Measurements from ENCODE around the gene ITGA7.

ITGA7 gene

GRCh38 chr12:55681142-55682077 is 26.3 kb downstream of the ITGA7 start:
- peak overlapping the region; percentile 28 to 58 for H3K9ac ChIP-seq (ENCODE audit: low read depth in 1 of 2, low read length in 2 of 2)

GRCh38 chr12:55679691-55680090 is 28.0 kb downstream of the ITGA7 start:
- H3K9ac ChIP-seq (ENCODE audit: low read depth in 1 of 2, low read length in 2 of 2) = no peak overlapping the region
- no peak overlapping the region for H3K4me3 ChIP-seq (ENCODE audit: low read length in 2 of 2)

More at GRCh38 chr12:55681142-55682077, 26.3 kb downstream of the ITGA7 start:
- Histone ChIP-seq H3K27ac (ENCODE audit: low read depth in 2 of 2, low read length in 2 of 2) (peak overlapping the region; percentile 39 to 46), H3K36me3 (ENCODE audit: control insufficient read depth in 2 of 2, insufficient read depth in 2 of 2, low read length in 2 of 2) (peaks cover 0 to under 1% of the 10 kb centered on the region in 2 donors), H3K9me3 (ENCODE audit: control insufficient read depth in 2 of 2, low read length in 2 of 2) (no peaks in the 10 kb centered on the region), H3K27me3 (ENCODE audit: control insufficient read depth in 2 of 2, insufficient read depth in 2 of 2, low read length in 2 of 2) (no peaks in the 10 kb centered on the region), H3K4me1 (ENCODE audit: control insufficient read depth in 2 of 2, insufficient read depth in 2 of 2, low read length in 2 of 2) (peaks cover 8 to 13% of the 10 kb centered on the region in 2 donors), H3K4me3 (ENCODE audit: low read length in 2 of 2) (peak overlapping the region; percentile 68 to 81)

GRCh38 chr12:55676707-55677106 is 31.0 kb downstream of the ITGA7 start:
- H3K27ac ChIP-seq (ENCODE audit: low read depth in 2 of 2, low read length in 2 of 2) = no peak overlapping the region
- H3K4me3 ChIP-seq (ENCODE audit: low read length in 2 of 2) = no peak overlapping the region
- H3K9me3 ChIP-seq (ENCODE audit: control insufficient read depth in 2 of 2, low read length in 2 of 2) = no peaks in the 10 kb centered on the region
- H3K36me3 ChIP-seq (ENCODE audit: control insufficient read depth in 2 of 2, insufficient read depth in 2 of 2, low read length in 2 of 2) = no peaks in the 10 kb centered on the region
- peaks cover 6 to 12% of the 10 kb centered on the region in 2 donors for H3K4me1 ChIP-seq (ENCODE audit: control insufficient read depth in 2 of 2, insufficient read depth in 2 of 2, low read length in 2 of 2)
- H3K27me3 ChIP-seq (ENCODE audit: control insufficient read depth in 2 of 2, insufficient read depth in 2 of 2, low read length in 2 of 2) = no peaks in the 10 kb centered on the region
- H3K9ac ChIP-seq (ENCODE audit: low read depth in 1 of 2, low read length in 2 of 2) = no peak overlapping the region

More at GRCh38 chr12:55679691-55680090, 28.0 kb downstream of the ITGA7 start:
- no peak overlapping the region for H3K27ac ChIP-seq (ENCODE audit: low read depth in 2 of 2, low read length in 2 of 2)
- no peaks in the 10 kb centered on the region for H3K9me3 ChIP-seq (ENCODE audit: control insufficient read depth in 2 of 2, low read length in 2 of 2)
- peaks cover 9 to 13% of the 10 kb centered on the region in 2 donors for H3K4me1 ChIP-seq (ENCODE audit: control insufficient read depth in 2 of 2, insufficient read depth in 2 of 2, low read length in 2 of 2)
- no peaks in the 10 kb centered on the region for H3K36me3 ChIP-seq (ENCODE audit: control insufficient read depth in 2 of 2, insufficient read depth in 2 of 2, low read length in 2 of 2)
- H3K27me3 ChIP-seq (ENCODE audit: control insufficient read depth in 2 of 2, insufficient read depth in 2 of 2, low read length in 2 of 2) = no peaks in the 10 kb centered on the region

- Histone ChIP-seq H3K27ac (ENCODE audit: low read depth in 2 of 2, low read length in 2 of 2) (no peak overlapping the region), H3K4me1 (ENCODE audit: control insufficient read depth in 2 of 2, insufficient read depth in 2 of 2, low read length in 2 of 2) (peaks cover 2 to 9% of the 10 kb centered on the region in 2 donors)
These were observed 32.0 kb downstream of the ITGA7 start for GRCh38 chr12:55675666-55676065.

GRCh38 chr12:55673638-55674037 is 34.1 kb downstream of the ITGA7 start:
- Histone ChIP-seq H3K4me1 (ENCODE audit: control insufficient read depth in 2 of 2, insufficient read depth in 2 of 2, low read length in 2 of 2) (peaks cover 2 to 17% of the 10 kb centered on the region in 2 donors), H3K9ac (ENCODE audit: low read depth in 1 of 2, low read length in 2 of 2) (no peak overlapping the region), H3K9me3 (ENCODE audit: control insufficient read depth in 2 of 2, low read length in 2 of 2) (no peaks in the 10 kb centered on the region), H3K36me3 (ENCODE audit: control insufficient read depth in 2 of 2, insufficient read depth in 2 of 2, low read length in 2 of 2) (no peaks in the 10 kb centered on the region), H3K4me3 (ENCODE audit: low read length in 2 of 2) (no peak overlapping the region), H3K27ac (ENCODE audit: low read depth in 2 of 2, low read length in 2 of 2) (peak overlapping the region in 1 of 2 donors; percentile 3), H3K27me3 (ENCODE audit: control insufficient read depth in 2 of 2, insufficient read depth in 2 of 2, low read length in 2 of 2) (no peaks in the 10 kb centered on the region)

More at GRCh38 chr12:55675666-55676065, 32.0 kb downstream of the ITGA7 start:
- H3K27me3 ChIP-seq (ENCODE audit: control insufficient read depth in 2 of 2, insufficient read depth in 2 of 2, low read length in 2 of 2) = no peaks in the 10 kb centered on the region
- H3K9me3 ChIP-seq (ENCODE audit: control insufficient read depth in 2 of 2, low read length in 2 of 2) = no peaks in the 10 kb centered on the region
- no peaks in the 10 kb centered on the region for H3K36me3 ChIP-seq (ENCODE audit: control insufficient read depth in 2 of 2, insufficient read depth in 2 of 2, low read length in 2 of 2)
- H3K4me3 ChIP-seq (ENCODE audit: low read length in 2 of 2) = no peak overlapping the region
- no peak overlapping the region for H3K9ac ChIP-seq (ENCODE audit: low read depth in 1 of 2, low read length in 2 of 2)

- Histone ChIP-seq H3K36me3 (ENCODE audit: control insufficient read depth in 2 of 2, insufficient read depth in 2 of 2, low read length in 2 of 2) (no peaks in the 10 kb centered on the region), H3K4me1 (ENCODE audit: control insufficient read depth in 2 of 2, insufficient read depth in 2 of 2, low read length in 2 of 2) (peaks cover 2 to 17% of the 10 kb centered on the region in 2 donors), H3K27me3 (ENCODE audit: control insufficient read depth in 2 of 2, insufficient read depth in 2 of 2, low read length in 2 of 2) (no peaks in the 10 kb centered on the region), H3K4me3 (ENCODE audit: low read length in 2 of 2) (no peak overlapping the region), H3K9me3 (ENCODE audit: control insufficient read depth in 2 of 2, low read length in 2 of 2) (no peaks in the 10 kb centered on the region), H3K27ac (ENCODE audit: low read depth in 2 of 2, low read length in 2 of 2) (peak overlapping the region in 1 of 2 donors; percentile 74), H3K9ac (ENCODE audit: low read depth in 1 of 2, low read length in 2 of 2) (no peak overlapping the region)
These were observed 36.0 kb downstream of the ITGA7 start for GRCh38 chr12:55671746-55672145.

GRCh38 chr12:55670276-55670675 is 37.4 kb downstream of the ITGA7 start:
- peak overlapping the region in 1 of 2 donors; percentile 33 for H3K27ac ChIP-seq (ENCODE audit: low read depth in 2 of 2, low read length in 2 of 2)
- H3K9ac ChIP-seq (ENCODE audit: low read depth in 1 of 2, low read length in 2 of 2) = no peak overlapping the region
- H3K4me3 ChIP-seq (ENCODE audit: low read length in 2 of 2) = no peak overlapping the region
- H3K9me3 ChIP-seq (ENCODE audit: control insufficient read depth in 2 of 2, low read length in 2 of 2) = no peaks in the 10 kb centered on the region
- H3K36me3 ChIP-seq (ENCODE audit: control insufficient read depth in 2 of 2, insufficient read depth in 2 of 2, low read length in 2 of 2) = no peaks in the 10 kb centered on the region
- no peaks in the 10 kb centered on the region for H3K27me3 ChIP-seq (ENCODE audit: control insufficient read depth in 2 of 2, insufficient read depth in 2 of 2, low read length in 2 of 2)
- H3K4me1 ChIP-seq (ENCODE audit: control insufficient read depth in 2 of 2, insufficient read depth in 2 of 2, low read length in 2 of 2) = peaks cover 0 to 17% of the 10 kb centered on the region in 2 donors

- Histone ChIP-seq H3K27ac (ENCODE audit: low read depth in 2 of 2, low read length in 2 of 2) (no peak overlapping the region), H3K9me3 (ENCODE audit: control insufficient read depth in 2 of 2, low read length in 2 of 2) (no peaks in the 10 kb centered on the region), H3K36me3 (ENCODE audit: control insufficient read depth in 2 of 2, insufficient read depth in 2 of 2, low read length in 2 of 2) (no peaks in the 10 kb centered on the region), H3K9ac (ENCODE audit: low read depth in 1 of 2, low read length in 2 of 2) (no peak overlapping the region), H3K27me3 (ENCODE audit: control insufficient read depth in 2 of 2, insufficient read depth in 2 of 2, low read length in 2 of 2) (no peaks in the 10 kb centered on the region), H3K4me1 (ENCODE audit: control insufficient read depth in 2 of 2, insufficient read depth in 2 of 2, low read length in 2 of 2) (peaks cover 0 to 10% of the 10 kb centered on the region in 2 donors), H3K4me3 (ENCODE audit: low read length in 2 of 2) (no peak overlapping the region)
These were observed 41.2 kb downstream of the ITGA7 start for GRCh38 chr12:55666508-55666907.

GRCh38 chr12:55664826-55665225 is 42.9 kb downstream of the ITGA7 start:
- Histone ChIP-seq H3K27ac (ENCODE audit: low read depth in 2 of 2, low read length in 2 of 2) (no peak overlapping the region), H3K9ac (ENCODE audit: low read depth in 1 of 2, low read length in 2 of 2) (no peak overlapping the region), H3K4me1 (ENCODE audit: control insufficient read depth in 2 of 2, insufficient read depth in 2 of 2, low read length in 2 of 2) (no peaks in the 10 kb centered on the region), H3K4me3 (ENCODE audit: low read length in 2 of 2) (no peak overlapping the region), H3K9me3 (ENCODE audit: control insufficient read depth in 2 of 2, low read length in 2 of 2) (no peaks in the 10 kb centered on the region), H3K36me3 (ENCODE audit: control insufficient read depth in 2 of 2, insufficient read depth in 2 of 2, low read length in 2 of 2) (no peaks in the 10 kb centered on the region), H3K27me3 (ENCODE audit: control insufficient read depth in 2 of 2, insufficient read depth in 2 of 2, low read length in 2 of 2) (no peaks in the 10 kb centered on the region)

- H3K9me3 ChIP-seq (ENCODE audit: control insufficient read depth in 2 of 2, low read length in 2 of 2) = no peaks in the 10 kb centered on the region
- H3K36me3 ChIP-seq (ENCODE audit: control insufficient read depth in 2 of 2, insufficient read depth in 2 of 2, low read length in 2 of 2) = no peaks in the 10 kb centered on the region
- no peaks in the 10 kb centered on the region for H3K4me1 ChIP-seq (ENCODE audit: control insufficient read depth in 2 of 2, insufficient read depth in 2 of 2, low read length in 2 of 2)
- no peak overlapping the region for H3K9ac ChIP-seq (ENCODE audit: low read depth in 1 of 2, low read length in 2 of 2)
- no peak overlapping the region for H3K4me3 ChIP-seq (ENCODE audit: low read length in 2 of 2)
- no peak overlapping the region for H3K27ac ChIP-seq (ENCODE audit: low read depth in 2 of 2, low read length in 2 of 2)
- H3K27me3 ChIP-seq (ENCODE audit: control insufficient read depth in 2 of 2, insufficient read depth in 2 of 2, low read length in 2 of 2) = no peaks in the 10 kb centered on the region
These were observed 44.3 kb downstream of the ITGA7 start for GRCh38 chr12:55663391-55663790.

Data from mucosa of rectum (tissue), 2 donors.